Measurements from ENCODE around the gene ATF4.

The ATF4 gene

DNA sequence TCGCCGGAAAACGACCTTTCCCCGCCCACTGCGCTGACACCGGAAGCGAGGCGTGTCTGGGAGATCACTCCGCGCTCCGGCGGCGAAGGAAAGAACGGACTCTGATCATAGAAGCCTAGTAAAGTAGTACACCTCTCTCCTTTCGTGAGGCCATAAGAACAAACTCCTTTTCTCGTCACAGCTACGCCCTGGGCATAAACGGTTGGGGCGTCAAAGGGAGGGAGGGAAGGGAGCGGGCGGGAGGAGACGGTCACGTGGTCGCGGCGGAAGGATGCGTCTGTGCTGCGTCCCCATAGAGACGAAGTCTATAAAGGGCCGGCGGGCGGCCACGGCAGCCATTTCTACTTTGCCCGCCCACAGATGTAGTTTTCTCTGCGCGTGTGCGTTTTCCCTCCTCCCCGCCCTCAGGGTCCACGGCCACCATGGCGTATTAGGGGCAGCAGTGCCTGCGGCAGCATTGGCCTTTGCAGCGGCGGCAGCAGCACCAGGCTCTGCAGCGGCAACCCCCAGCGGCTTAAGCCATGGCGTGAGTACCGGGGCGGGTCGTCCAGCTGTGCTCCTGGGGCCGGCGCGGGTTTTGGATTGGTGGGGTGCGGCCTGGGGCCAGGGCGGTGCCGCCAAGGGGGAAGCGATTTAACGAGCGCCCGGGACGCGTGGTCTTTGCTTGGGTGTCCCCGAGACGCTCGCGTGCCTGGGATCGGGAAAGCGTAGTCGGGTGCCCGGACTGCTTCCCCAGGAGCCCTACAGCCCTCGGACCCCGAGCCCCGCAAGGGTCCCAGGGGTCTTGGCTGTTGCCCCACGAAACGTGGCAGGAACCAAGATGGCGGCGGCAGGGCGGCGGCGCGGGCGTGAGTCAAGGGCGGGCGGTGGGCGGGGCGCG lies at the start of gene ATF4:
ATF4 (plus strand) TSS at position 337 of the 880 bp plus-strand sequence. CDS start 884 bp downstream, outside the sequence.
- peak; percentile 13 for FAIRE-seq

DNA sequence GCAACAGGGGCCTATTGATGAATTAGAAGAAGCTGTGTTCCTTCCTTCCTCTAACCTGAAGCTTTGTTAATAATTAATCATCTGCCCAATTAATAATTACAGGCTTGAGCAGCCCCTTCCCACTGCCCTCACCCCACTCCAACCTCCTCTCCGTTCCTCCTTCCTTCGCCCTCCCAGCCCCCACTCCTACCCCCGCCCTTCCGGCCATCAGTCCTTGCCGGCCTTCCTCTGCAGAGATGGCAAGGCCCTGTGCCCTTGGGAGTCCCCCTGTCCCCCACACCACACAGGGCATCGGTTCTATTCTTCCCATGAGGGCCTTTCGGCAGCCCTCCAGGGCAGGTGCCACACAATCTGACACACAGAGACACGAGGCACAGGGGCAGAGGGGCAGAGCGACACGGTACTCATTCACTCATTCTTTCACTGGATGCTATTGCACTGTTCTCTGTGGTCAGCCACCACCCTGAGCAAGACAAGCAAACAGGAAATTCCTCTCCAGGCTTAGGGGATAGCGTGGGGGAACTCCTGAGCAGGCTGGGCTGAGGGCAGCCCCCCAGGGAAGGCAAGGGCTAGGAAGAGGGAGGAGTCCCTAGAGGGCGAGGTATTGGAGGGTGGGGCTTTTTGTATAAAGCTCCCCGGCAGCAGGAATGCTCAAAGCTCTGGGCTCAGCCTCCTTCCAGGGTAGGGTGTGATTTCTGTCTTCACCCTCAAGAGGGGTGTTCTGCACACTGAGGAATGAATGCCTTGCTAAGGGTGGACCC lies 48.8 kb upstream of the ATF4 start:
- FAIRE-seq = no peak

DNA sequence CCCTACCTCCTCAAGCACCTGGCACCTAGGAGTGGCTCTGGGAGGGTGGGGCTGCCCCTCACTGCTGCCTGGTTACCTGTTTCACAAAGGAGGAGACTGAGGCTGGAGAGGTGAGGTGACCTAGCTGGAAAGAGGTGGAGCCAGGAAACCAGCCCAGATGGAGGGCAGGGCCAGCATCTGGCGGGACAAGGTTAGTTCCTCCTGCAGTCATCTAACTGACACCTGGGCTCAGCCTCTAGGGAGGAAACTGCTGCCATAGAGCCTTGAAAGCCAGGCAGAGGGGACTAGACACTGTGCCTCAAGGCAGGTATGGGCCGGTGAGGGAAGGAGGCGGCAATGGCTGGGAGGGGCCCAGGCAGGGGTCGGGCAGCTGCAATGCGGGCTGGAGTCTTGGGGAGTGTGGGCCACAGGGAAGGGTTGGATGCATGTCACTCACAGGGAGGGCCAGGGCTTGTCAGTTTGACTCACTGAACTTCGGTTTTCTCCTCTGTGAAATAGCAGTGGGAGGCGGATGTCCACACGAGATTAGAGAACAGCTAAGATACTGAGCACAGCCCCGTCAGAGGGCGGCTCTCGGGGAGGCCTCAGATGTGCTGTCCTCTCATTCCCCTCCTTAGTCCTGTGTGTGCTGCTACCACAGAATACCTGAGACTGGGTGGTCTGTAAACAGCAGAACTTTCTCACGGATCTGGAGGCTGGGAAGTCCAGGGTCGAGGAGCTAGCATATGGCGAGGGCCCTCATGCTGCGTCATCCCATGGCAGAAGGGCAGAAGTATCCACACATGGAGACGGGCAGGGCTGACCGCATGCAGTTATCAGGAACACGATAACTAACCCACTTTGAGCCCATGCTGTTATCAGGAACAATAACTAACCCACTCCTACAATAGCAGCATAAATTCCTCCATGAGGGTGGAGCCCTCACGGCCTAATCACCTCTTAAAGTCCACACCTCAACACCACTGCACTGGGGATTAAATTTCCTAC lies 47.5 kb upstream of the ATF4 start:
- FAIRE-seq = no peak

DNA sequence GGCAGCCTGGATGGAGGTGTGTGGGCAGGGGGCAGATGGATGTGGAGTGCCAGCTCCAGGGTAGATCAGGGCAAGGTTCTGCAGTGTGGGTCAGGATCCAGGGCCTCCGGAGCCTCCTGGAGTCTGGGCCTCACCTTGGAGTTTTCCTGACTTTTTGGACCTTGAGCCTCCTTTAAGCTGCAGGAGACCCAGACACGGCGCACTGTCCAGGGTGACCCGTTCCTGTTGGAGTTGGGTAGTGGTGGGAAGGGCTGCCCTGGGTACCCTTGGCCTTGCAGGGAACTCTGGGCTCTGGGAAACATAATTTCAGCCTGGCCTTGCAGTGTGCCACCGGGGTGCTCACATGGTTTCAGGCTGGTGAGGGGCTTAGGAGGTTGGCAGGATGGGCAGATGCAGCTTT lies 46.5 kb upstream of the ATF4 start:
- no peak for FAIRE-seq

DNA sequence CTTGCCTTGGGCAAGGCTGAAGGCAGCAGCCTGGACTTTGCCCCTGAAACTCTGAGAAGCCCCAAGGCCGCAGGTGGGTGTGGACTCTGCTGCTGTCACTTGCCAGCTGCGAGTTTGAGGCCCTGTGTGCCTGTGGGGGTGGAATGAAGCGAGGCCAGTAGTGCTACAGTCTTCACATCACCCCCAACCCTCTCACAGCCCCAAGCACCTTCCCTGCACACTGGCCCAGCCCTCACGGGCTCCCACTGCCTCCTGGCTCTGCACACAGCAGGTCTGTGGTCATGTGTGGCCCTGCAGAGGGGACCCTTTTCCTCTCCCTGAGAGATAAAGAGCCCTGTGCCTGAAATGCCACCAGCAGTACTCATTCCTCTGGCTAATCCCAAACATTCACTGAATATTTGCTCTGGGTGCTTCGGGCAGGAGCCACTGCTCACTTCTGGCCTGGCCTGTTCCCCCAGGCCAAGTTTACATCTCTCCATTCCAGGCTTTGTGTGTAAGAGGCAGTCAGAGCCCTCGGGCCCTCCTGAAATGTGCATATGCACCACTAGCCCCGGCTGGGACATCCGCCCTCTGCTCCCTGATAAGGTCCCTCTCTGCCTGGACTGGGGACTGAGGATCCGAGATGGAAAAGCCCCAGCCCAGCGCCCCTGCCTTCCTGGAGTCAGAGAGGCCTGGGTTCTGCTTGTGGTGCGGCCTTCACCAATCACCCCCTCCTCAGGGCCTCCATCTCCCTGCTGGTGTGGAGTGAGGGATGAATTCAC lies 45.8 kb upstream of the ATF4 start:
- no peak for FAIRE-seq

- no peak for FAIRE-seq
These were observed 45.0 kb upstream of the ATF4 start for GRCh38 chr22:39475337-39475736.

DNA sequence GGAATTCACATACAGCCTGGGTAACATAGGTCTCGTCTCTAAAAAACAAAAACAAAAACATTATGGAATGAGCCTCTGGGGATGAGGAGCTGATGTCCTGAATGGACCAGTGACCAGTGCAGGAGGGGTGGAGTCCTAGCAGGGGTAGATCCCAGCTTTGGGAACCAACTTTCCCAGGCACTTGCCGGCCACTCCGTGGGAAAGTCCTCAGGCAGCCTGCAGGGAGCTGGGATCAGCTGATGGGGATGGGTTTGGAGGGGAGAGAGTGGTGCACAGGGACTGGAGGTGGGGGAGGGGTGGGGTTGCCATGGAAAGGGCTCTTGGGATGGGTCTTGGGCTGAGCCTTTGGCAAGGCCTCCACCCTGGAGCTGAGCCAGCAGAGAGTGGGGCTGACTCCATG lies 44.5 kb upstream of the ATF4 start:
- no peak for FAIRE-seq

GRCh38 chr22:39476664-39477063 lies 43.7 kb upstream of the ATF4 start:
- FAIRE-seq = no peak

DNA sequence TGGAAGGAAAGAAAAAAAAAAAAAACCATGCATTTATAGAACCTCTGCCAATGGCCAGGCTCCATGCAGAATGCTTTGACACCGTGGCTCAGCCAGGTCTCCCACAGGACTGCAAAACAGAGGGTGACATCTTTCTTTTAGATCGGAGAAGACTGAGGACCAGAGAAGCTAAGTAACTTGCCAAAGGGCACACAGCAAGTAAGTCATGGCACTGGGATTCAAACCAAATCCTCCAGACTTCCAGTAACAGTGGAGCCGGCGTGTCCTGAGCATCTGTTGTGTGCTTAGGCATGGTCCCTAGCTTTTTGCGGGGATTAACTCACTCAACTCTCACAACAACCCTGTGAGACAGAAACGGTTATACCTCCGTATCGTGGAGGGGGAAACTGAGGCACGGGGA lies 42.8 kb upstream of the ATF4 start:
- FAIRE-seq = no peak

GRCh38 chr22:39478441-39478850 lies 41.9 kb upstream of the ATF4 start:
- no peak for FAIRE-seq

DNA sequence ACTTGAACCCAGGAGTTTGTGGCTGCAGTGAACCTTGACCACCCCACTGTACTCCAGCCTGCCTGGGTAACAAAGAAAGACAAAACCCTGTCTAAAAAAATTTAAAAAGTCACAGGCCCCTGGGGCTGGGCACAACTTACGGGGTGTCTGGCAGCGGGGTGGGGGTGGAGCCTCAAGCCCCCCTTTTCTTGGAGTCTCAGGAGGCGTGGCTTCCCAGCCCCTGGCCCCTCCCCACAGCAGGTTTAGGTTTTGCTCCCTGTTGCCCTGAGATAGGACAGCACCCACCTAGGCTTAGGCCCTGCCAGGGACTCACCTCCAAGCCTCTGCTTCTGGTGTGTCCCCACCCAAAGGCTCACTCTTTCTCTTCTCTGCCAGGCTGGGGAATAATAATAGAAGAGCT lies 41.1 kb upstream of the ATF4 start:
- no peak for FAIRE-seq

DNA sequence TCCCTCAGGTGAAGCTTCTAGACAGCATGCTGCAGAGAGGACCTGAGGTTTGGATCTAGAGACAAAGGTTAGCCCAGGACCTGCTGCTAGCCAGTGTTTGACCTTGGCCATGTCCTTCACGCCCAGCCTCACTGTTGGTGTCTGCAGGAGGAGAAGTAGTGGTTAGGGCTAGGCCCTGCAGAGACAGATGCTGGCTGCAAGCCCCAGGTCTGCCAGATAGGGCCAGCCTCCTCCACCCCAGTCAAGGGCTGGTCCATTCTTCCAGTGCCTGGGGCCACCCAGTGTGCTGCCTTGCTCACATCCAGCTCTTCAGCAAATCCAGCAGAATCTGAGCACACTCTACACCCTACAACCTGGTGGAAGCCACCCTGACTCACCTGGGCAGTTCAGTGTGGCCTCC lies 39.8 kb upstream of the ATF4 start:
- no peak for FAIRE-seq

DNA sequence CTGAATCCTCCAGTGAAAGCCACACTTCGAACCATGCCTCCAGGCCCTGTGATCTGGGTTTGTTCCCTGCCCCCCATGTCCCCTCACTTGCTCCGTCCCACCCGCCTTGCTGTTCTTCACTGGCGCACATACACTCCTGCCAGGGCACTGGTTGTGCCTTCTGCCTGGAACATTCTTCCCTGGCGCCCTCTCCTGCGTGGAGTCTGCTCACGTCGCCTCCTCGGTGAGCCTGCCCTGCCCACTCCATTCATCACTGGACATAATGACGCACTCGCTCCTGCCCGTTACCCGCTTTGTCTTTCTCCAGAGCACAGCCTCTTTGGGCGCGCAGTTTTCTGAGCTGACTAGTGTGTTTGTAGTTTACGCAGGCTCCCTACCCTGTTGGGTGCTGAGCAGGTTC lies 39.3 kb upstream of the ATF4 start:
- no peak for FAIRE-seq

DNA sequence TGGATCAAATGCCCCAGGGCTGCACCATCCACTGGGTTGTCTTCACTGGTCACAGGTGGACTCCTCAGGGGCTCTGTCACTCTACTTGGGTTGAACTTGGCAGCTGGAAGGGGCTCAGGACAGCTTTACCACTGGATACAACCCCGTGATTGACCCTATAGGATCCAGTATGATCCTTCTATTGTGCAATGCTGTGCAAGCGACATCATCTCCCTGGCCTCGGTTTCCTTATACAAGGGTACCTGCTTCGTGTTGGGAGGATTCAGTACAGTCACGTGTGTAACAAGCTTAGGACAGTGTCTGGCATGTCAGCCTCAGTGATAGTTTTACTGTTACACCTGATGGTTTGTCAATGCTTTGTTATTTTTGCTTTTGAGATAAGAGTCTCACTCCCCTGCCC lies 38.8 kb upstream of the ATF4 start:
- no peak for FAIRE-seq

GRCh38 chr22:39482768-39483167 lies 37.6 kb upstream of the ATF4 start:
- FAIRE-seq = no peak

- FAIRE-seq = no peak
These were observed 33.2 kb upstream of the ATF4 start for GRCh38 chr22:39486951-39487825.

- FAIRE-seq = no peak
These were observed 32.4 kb upstream of the ATF4 start for GRCh38 chr22:39487826-39488520.

GRCh38 chr22:39488563-39489083 lies 31.7 kb upstream of the ATF4 start:
- no peak for FAIRE-seq

- FAIRE-seq = no peak
These were observed 31.0 kb upstream of the ATF4 start for GRCh38 chr22:39489094-39490068.
